ENCODE measurements around the gene TP53TG5. TPM values are rescaled to one million over a fixed set of nuclear protein-coding genes. Genes with fewer than 3 reads are reported as not detected.

TP53TG5 gene
- total and polyA plus RNA-seq, 2 of the 8 experiments (the other 6 are each of a cell fraction or from before 2014, with no cell fraction given), result not detected

GRCh38 chr20:45420125-45420524 lies 42.0 kb upstream of the TP53TG5 start:
- Histone ChIP-seq H4K8ac (ENCODE audit: extremely low read depth, insufficient read depth, low read length) (no peak overlapping the region), H3K27ac (ENCODE audit: low read depth, low read length) (no peak overlapping the region), H3K4ac (replicated peaks; ENCODE audit: insufficient read length, low read depth, low read length) (no peak overlapping the region), H2AK5ac (ENCODE audit: low read depth, low read length) (no peak overlapping the region), H2BK20ac (ENCODE audit: low read length) (no peak overlapping the region), H3K56ac (replicated peaks; ENCODE audit: insufficient read length, low read depth, low read length) (no peak overlapping the region), H2BK12ac (ENCODE audit: low read depth, low read length) (no peak overlapping the region), H4K20me1 (replicated peaks in 1 of 2; ENCODE audit: control insufficient read depth in 1 of 2, insufficient read depth in 2 of 2, low read length in 2 of 2) (peaks cover 2 to 5% of the 10 kb centered on the region in 2 experiments), H3K79me1 (ENCODE audit: low read depth, low read length) (peaks cover 3% of the 10 kb centered on the region), H3K14ac (ENCODE audit: insufficient read length) (no peak overlapping the region), H4K91ac (replicated peaks; ENCODE audit: insufficient read length, low read length) (no peak overlapping the region), H2BK5ac (ENCODE audit: low read depth, low read length) (no peak overlapping the region), H2BK15ac (ENCODE audit: low read length) (no peak overlapping the region), H3K36me3 (ENCODE audit: control insufficient read depth in 2 of 4, insufficient read depth in 4 of 4, low read length in 3 of 4) (peaks cover 14 to 49% (median 30%) of the 10 kb centered on the region in 4 experiments), H2BK120ac (replicated peaks; ENCODE audit: low read depth, low read length) (no peak overlapping the region), H3K4me1 (replicated peaks in 1 of 4; ENCODE audit: control insufficient read depth in 3 of 4, insufficient read depth in 4 of 4, low read length in 3 of 4) (peaks cover 0 to 5% (median 2%) of the 10 kb centered on the region in 4 experiments; a peak in 3 of 7 replicates), H3K27me3 (replicated peaks in 1 of 4; ENCODE audit: control insufficient read depth in 3 of 4, extremely low read depth in 1 of 4, insufficient read depth in 3 of 4, low read length in 3 of 4) (no peaks in the 10 kb centered on the region), H4K5ac (ENCODE audit: insufficient read length, low read depth, low read length) (no peak overlapping the region), H3K79me2 (ENCODE audit: control insufficient read depth in 1 of 2, insufficient read depth in 2 of 2, low read length in 2 of 2) (peaks cover 0 to 20% of the 10 kb centered on the region in 2 experiments; a peak in 2 of 4 replicates), H3K9ac (replicated peaks in 1 of 4; ENCODE audit: extremely low read depth in 1 of 4, low read depth in 3 of 4, low read length in 3 of 4) (no peak overlapping the region), H3K18ac (ENCODE audit: extremely low read depth, low read length) (no peak overlapping the region), H3K23me2 (ENCODE audit: low read depth, low read length) (peaks cover 6% of the 10 kb centered on the region), H3K4me3 (ENCODE audit: extremely low read depth in 1 of 4, insufficient read depth in 2 of 4, low read depth in 3 of 4, low read length in 4 of 4) (no peak overlapping the region), H3K4me2 (ENCODE audit: insufficient read depth in 1 of 2, low read depth in 2 of 2, low read length in 2 of 2) (no peak overlapping the region), H3K9me3 (ENCODE audit: insufficient read depth in 2 of 2, low read depth in 1 of 2, low read length in 1 of 2) (no peaks in the 10 kb centered on the region), H2AFZ (ENCODE audit: low read length) (no peak overlapping the region), H3K23ac (ENCODE audit: insufficient read length) (no peak overlapping the region)
- peak in 1 of 2 experiments; percentile 14 for DNase-seq (ENCODE audit: low read depth in 1 of 2, low spot score in 2 of 2)
- no peak for TF ChIP-seq BRCA1 (IDR thresholded peaks at IDR 0.05; ENCODE audit: low read depth, low read length)
- TF ChIP-seq FOSL1 (IDR thresholded peaks at IDR 0.05; ENCODE audit: insufficient read depth, low read depth, low read length), result no peak
- TF ChIP-seq KDM1A (IDR thresholded peaks at IDR 0.05; ENCODE audit: borderline replicate concordance, low read length), result no peak
- TF ChIP-seq TCF12 (IDR thresholded peaks at IDR 0.05; ENCODE audit: low read depth, low read length), result no peak
- TF ChIP-seq GABPA (IDR thresholded peaks at IDR 0.05; ENCODE audit: borderline replicate concordance, insufficient read depth, low read length), result no peak
- TF ChIP-seq TAF7 (optimal IDR thresholded peaks at IDR 0.05; ENCODE audit: borderline replicate concordance, low read depth, low read length), result no peak
- TF ChIP-seq NRF1 (IDR thresholded peaks at IDR 0.05; ENCODE audit: low read depth, low read length), result no peak
- no peak for FAIRE-seq
- ChIA-PET CTCF (ENCODE audit: partially characterized antibody) (interaction anchor here (0.7 to 6.7 kb wide), 9 partner anchors 9 to 126 kb away, joined by 3 to 54 read pairs (median 3); no protein-coding TSS in a partner anchor), POLR2A (ENCODE audit: partially characterized antibody) (interaction anchor here (0.6 to 6.8 kb wide), 4 partner anchors 8 to 344 kb away, joined by 3 to 71 read pairs (median 3); partner anchors contain the start of gene DBNDD2)
- whole genome bisulfite sequencing, 2 experiments (ENCODE audit: extremely low coverage in 1 of 2, insufficient coverage in 1 of 2, insufficient read length in 1 of 2, insufficient replicate concordance in 2 of 2, low coverage in 1 of 2, low lambda C conversion rate in 2 of 2, missing lambda C conversion rate in 1 of 2), result 93% methylated on average over 8 of the region's 8 CpGs; no CpG with 5 or more reads in 1 of the 2 experiments

Measured in H1 (cell line).